ENCODE measurements around the gene HOXB4.

HOXB4 gene

GRCh38 chr17:48571024-48571818, 6.9 kb downstream of the HOXB4 start:
- DNase-seq, result no peak

GRCh38 chr17:48570325-48571023, 7.7 kb downstream of the HOXB4 start:
- DNase-seq, result no peak

GRCh38 chr17:48569674-48570324, 8.4 kb downstream of the HOXB4 start:
- DNase-seq, result no peak

GRCh38 chr17:48569240-48569582, 8.9 kb downstream of the HOXB4 start:
- no peak for DNase-seq

- no peak for DNase-seq
These were observed 9.5 kb downstream of the HOXB4 start for GRCh38 chr17:48568499-48569239.

GRCh38 chr17:48567646-48568354, 10.3 kb downstream of the HOXB4 start:
- no peak for DNase-seq

- no peak for DNase-seq
These were observed 10.9 kb downstream of the HOXB4 start for GRCh38 chr17:48567209-48567608.

GRCh38 chr17:48566717-48567116, 11.4 kb downstream of the HOXB4 start:
- DNase-seq, result no peak

GRCh38 chr17:48565925-48566710, 12.0 kb downstream of the HOXB4 start:
- DNase-seq, result no peak

- no peak for DNase-seq
These were observed 13.1 kb downstream of the HOXB4 start for GRCh38 chr17:48565022-48565554.

GRCh38 chr17:48564188-48565021, 13.7 kb downstream of the HOXB4 start:
- DNase-seq, result no peak

GRCh38 chr17:48563867-48564187, 14.3 kb downstream of the HOXB4 start:
- DNase-seq, result no peak

GRCh38 chr17:48563385-48563838, 14.7 kb downstream of the HOXB4 start:
- no peak for DNase-seq

- DNase-seq, result no peak
These were observed 15.2 kb downstream of the HOXB4 start for GRCh38 chr17:48562934-48563333.

GRCh38 chr17:48561884-48562810, 16.0 kb downstream of the HOXB4 start:
- DNase-seq, result no peak

GRCh38 chr17:48559840-48560817, 18.0 kb downstream of the HOXB4 start:
- DNase-seq, result no peak

- no peak for DNase-seq
These were observed 18.9 kb downstream of the HOXB4 start for GRCh38 chr17:48559122-48559839.

- no peak for DNase-seq
These were observed 19.4 kb downstream of the HOXB4 start for GRCh38 chr17:48558831-48559121.

Measured in stimulated activated CD4-positive, alpha-beta T cell treated with anti-CD3 and anti-CD28 coated beads, Interleukin-2, amount 100 ng/mL, for 48 hours (primary cell).